OCI-LY7 (cell line): Measurements from ENCODE around the gene CXCR3. TPM values are rescaled to one million over a fixed set of nuclear protein-coding genes. Genes with fewer than 3 reads are reported as not detected.
A peak's percentile ranks its signal among the peaks of the same experiment; 100 is the strongest.

Source experiments
- BruUV-seq: library from RNA; stranded (reverse); fragments of 400-500 nt; replicated peaks from 2 replicates; lab custom pipeline; 2021; lab: Mats Ljungman, UMichigan
- CTCF ChIA-PET: fragments of 300-600 bp; sonication (Branson Sonifier 250); formaldehyde crosslinking; loops from one replicate; lab custom pipeline; 2022; ENCODE audit warnings: antibody characterized with exemption; ENCODE audit not compliant: unreplicated experiment; lab: Charles Lee
- POLR2A ChIA-PET: fragments of 300-600 bp; sonication (Branson Sonifier 250); formaldehyde crosslinking; loops from one replicate; lab custom pipeline; 2022; ENCODE audit warnings: antibody characterized with exemption; lab: Charles Lee
- DNase-seq: peaks from one replicate; pipeline ENCODE4 v3.0.0-alpha.2; 2015; ENCODE audit warnings: low spot score
- H2AFZ ChIP-seq: fragments of 200-600 bp; sonication (generic), shearing (Covaris generic); 2 replicates; pipeline ENCODE4 v1.6.1; 2014; ENCODE audit warnings: mild to moderate bottlenecking, antibody characterized with exemption, low read length, moderate library complexity
- H3K27ac ChIP-seq: fragments of 200-600 bp; sonication (generic); 2 replicates; pipeline ENCODE4 v1.5.1; 2014; ENCODE audit warnings: mixed run types, low read depth, mild to moderate bottlenecking, moderate library complexity, low read length, inconsistent platforms; ENCODE audit not compliant: poor library complexity, severe bottlenecking
- H3K36me3 ChIP-seq: fragments of 200-600 bp; sonication (generic); 2 replicates; pipeline ENCODE4 v1.6.1; 2014; ENCODE audit warnings: mild to moderate bottlenecking, antibody characterized with exemption, low read length, moderate library complexity, mixed read lengths; ENCODE audit not compliant: insufficient read depth
- H3K4me1 ChIP-seq: fragments of 200-600 bp; sonication (generic); 2 replicates; pipeline ENCODE4 v1.5.1; 2014; ENCODE audit warnings: mild to moderate bottlenecking, low read length; ENCODE audit not compliant: insufficient read depth, poor library complexity, severe bottlenecking
- H3K4me2 ChIP-seq: fragments of 200-600 bp; sonication (generic); 2 replicates; pipeline ENCODE4 v1.6.1; 2014; ENCODE audit warnings: mild to moderate bottlenecking, low read length
- H3K4me3 ChIP-seq: fragments of 200-600 bp; sonication (generic); 2 replicates; pipeline ENCODE4 v1.5.1; 2014; ENCODE audit warnings: mild to moderate bottlenecking, low read depth, low read length; ENCODE audit not compliant: poor library complexity, severe bottlenecking
- H3K79me2 ChIP-seq: fragments of 200-600 bp; sonication (generic); 2 replicates; pipeline ENCODE4 v1.6.1; 2016; ENCODE audit warnings: low read depth, mild to moderate bottlenecking, low read length, moderate library complexity, mixed read lengths; ENCODE audit not compliant: insufficient read depth
- H3K9me2 ChIP-seq: fragments of 200-600 bp; sonication (generic); 2 replicates; pipeline ENCODE4 v1.6.1; 2016; ENCODE audit warnings: mild to moderate bottlenecking, low read length, mixed read lengths; ENCODE audit not compliant: insufficient read depth
- H3K9me3 ChIP-seq: fragments of 200-600 bp; sonication (generic); 2 replicates; pipeline ENCODE4 v1.6.1; 2014; ENCODE audit warnings: mild to moderate bottlenecking, mixed run types, low read length, mixed read lengths
- H4K20me1 ChIP-seq: fragments of 200-600 bp; sonication (generic); 2 replicates; pipeline ENCODE4 v1.6.1; 2014; ENCODE audit warnings: mild to moderate bottlenecking, antibody characterized with exemption, low read length, moderate library complexity, mixed read lengths; ENCODE audit not compliant: insufficient read depth
- EZH2phosphoT487 ChIP-seq: fragments of 200-600 bp; sonication (generic); IDR thresholded peaks from 2 replicates; pipeline ENCODE4 v1.6.1; 2018; ENCODE audit warnings: low read depth, borderline replicate concordance, mild to moderate bottlenecking, mixed run types, antibody characterized with exemption, low read length, moderate library complexity, mixed read lengths
- intact Hi-C: fragments of 100-400 bp; cut with micrococcal nuclease; formaldehyde crosslinking; loops from one replicate; pipeline ENCODE4 v1.10.0; 2022; ENCODE audit not compliant: unreplicated experiment
- total RNA-seq, 2 experiments: library from RNA; depleted of rRNA in 1 of 2; stranded (reverse); fragments of >200 nt in 1 of 2; shearing (Covaris generic) in 1 of 2; gene quantifications; 2 replicates each; pipeline ENCODE4 v1.2.3, GENCODE V29; 2014 to 2022
- TF ChIP-seq, protein P1 (sequence below): fragments of 200-600 bp; sonication (generic); conservative IDR thresholded peaks from 2 replicates; pipeline ENCODE4 v1.5.1; 2014; ENCODE audit warnings: mild to moderate bottlenecking, antibody characterized with exemption, low read length, moderate library complexity, mixed read lengths

The CXCR3 gene
- total RNA-seq, 2 experiments from 2014 or later = not detected

DNA sequence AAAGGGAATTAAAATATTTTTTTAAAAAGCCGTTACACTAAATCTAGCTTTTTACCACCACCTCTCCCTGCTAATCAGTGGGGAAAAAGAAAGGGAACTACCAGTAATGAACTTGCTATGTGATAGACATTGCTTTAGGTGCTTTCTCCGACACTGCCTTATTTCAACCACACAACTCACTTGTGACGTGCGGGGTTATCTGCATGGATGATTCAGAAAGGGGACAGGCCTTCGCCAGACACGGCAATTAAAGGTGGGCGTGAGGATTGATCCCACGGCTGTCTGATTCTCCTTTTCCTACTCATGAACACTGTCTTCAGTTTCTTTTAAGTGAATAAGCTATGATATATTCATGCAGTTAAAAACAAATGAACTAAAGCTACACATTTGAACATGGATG lies 882 bp upstream of the CXCR3 start:
- TF ChIP-seq, protein P1, sequence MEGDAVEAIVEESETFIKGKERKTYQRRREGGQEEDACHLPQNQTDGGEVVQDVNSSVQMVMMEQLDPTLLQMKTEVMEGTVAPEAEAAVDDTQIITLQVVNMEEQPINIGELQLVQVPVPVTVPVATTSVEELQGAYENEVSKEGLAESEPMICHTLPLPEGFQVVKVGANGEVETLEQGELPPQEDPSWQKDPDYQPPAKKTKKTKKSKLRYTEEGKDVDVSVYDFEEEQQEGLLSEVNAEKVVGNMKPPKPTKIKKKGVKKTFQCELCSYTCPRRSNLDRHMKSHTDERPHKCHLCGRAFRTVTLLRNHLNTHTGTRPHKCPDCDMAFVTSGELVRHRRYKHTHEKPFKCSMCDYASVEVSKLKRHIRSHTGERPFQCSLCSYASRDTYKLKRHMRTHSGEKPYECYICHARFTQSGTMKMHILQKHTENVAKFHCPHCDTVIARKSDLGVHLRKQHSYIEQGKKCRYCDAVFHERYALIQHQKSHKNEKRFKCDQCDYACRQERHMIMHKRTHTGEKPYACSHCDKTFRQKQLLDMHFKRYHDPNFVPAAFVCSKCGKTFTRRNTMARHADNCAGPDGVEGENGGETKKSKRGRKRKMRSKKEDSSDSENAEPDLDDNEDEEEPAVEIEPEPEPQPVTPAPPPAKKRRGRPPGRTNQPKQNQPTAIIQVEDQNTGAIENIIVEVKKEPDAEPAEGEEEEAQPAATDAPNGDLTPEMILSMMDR = no peak
- no peak for TF ChIP-seq EZH2phosphoT487
- Histone ChIP-seq H3K4me3 (no peak overlapping the region), H4K20me1 (no peaks in the 10 kb centered on the region), H3K4me1 (peaks cover 65% of the 10 kb centered on the region), H2AFZ (no peak overlapping the region), H3K79me2 (no peaks in the 10 kb centered on the region), H3K27ac (no peak overlapping the region), H3K4me2 (peak overlapping the region; percentile 58; the same call in 1 of the 2 replicates), H3K9me3 (peaks cover 6% of the 10 kb centered on the region; the same call in 1 of the 2 replicates), H3K9me2 (no peaks in the 10 kb centered on the region), H3K36me3 (no peaks in the 10 kb centered on the region; the same call in 1 of the 2 replicates)
- POLR2A ChIA-PET = interaction anchor here (0.9 kb wide), 1 partner anchor 253 kb away, joined by 3 read pairs; the partner anchor contains the start of gene TAF1
- no TSS peak for BruUV-seq
- DNase-seq = no peak
- intact Hi-C loops = no loop called here
- CTCF ChIA-PET = no interaction called here

DNA sequence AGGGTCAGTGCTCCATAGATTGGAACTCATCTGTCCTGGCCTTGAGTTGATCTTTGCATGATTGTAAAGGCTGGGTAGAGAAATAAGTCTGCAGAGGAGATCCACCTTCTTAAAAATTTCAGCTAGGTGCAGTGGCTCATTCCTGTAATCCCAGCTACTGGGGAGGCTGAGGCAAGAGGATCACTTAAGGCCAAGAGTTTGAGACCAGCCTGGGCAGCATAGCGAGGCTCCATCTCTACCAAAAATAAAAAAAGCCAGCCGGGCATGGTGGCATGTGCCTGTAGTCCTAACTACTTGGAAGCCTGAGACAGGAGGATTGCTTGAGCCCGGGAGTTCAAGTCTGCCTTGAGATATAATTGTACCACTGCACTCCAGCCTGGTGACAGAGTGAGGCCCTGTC lies 476 bp upstream of the CXCR3 start:
- Histone ChIP-seq H3K9me2 (no peaks in the 10 kb centered on the region), H3K27ac (peak overlapping the region; percentile 41), H3K79me2 (no peaks in the 10 kb centered on the region), H4K20me1 (no peaks in the 10 kb centered on the region), H3K4me3 (no peak overlapping the region), H3K9me3 (peaks cover 6% of the 10 kb centered on the region; the same call in 1 of the 2 replicates), H3K4me1 (peaks cover 61% of the 10 kb centered on the region), H2AFZ (no peak overlapping the region), H3K36me3 (no peaks in the 10 kb centered on the region; the same call in 1 of the 2 replicates), H3K4me2 (peak overlapping the region; percentile 58)
- ChIA-PET POLR2A (interaction anchor here (0.9 kb wide), 1 partner anchor 253 kb away, joined by 3 read pairs; the partner anchor contains the start of gene TAF1), CTCF (no interaction called here)
- no peak for TF ChIP-seq EZH2phosphoT487
- TF ChIP-seq, protein P1 = no peak
- intact Hi-C loops = no loop called here
- no TSS peak for BruUV-seq
- no peak for DNase-seq

DNA sequence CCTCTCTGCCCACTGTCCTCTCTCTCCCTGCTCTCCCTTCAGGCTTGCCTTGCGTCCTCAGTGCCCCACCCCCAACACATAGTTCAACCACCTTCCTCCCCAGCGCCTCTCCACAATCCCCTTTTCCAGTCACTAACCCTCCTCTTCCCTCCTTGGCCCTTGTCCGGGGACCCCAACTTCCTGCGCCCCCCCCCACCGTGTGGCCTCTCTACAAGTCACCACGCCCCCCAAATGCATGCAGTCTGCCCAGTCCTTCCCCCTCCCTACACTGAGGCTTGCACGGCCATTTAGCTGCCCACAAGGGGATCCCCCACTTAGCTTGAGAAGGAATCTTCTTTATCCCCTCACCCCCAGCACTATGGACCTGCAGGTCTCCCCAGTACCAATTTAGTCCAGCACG lies 569 bp downstream of the CXCR3 start:
- peaks cover 50% of the 10 kb centered on the region for H3K4me1 ChIP-seq
- H3K27ac ChIP-seq = peak overlapping the region; percentile 41
- BruUV-seq = no TSS peak
- no peak overlapping the region for H3K4me3 ChIP-seq
- POLR2A ChIA-PET = no interaction called here
- intact Hi-C loops = no loop called here
- no peak overlapping the region for H2AFZ ChIP-seq
- no peaks in the 10 kb centered on the region for H3K79me2 ChIP-seq
- no peaks in the 10 kb centered on the region for H3K9me2 ChIP-seq
- H3K36me3 ChIP-seq = peaks cover 10% of the 10 kb centered on the region
- peaks cover 6% of the 10 kb centered on the region; the same call in 1 of the 2 replicates for H3K9me3 ChIP-seq
- no peak for TF ChIP-seq EZH2phosphoT487
- TF ChIP-seq, protein P1 = no peak
- DNase-seq = no peak
- CTCF ChIA-PET = no interaction called here
- no peaks in the 10 kb centered on the region for H4K20me1 ChIP-seq
- H3K4me2 ChIP-seq = peak overlapping the region; percentile 58
